HepG2 (cell line): ENCODE results near the gene DNAJA1.

Source experiments
- ASH2L ChIP-seq: fragments of 300-600, 200-600 bp; sonication (generic); IDR thresholded peaks from 2 replicates; pipeline ENCODE4 v1.7.0; 2017; ENCODE audit warnings: low read depth, mild to moderate bottlenecking, moderate library complexity, mixed read lengths, low read length; ENCODE audit not compliant: insufficient read length
- ATF3 ChIP-seq: sonication (generic); formaldehyde crosslinking; IDR thresholded peaks from 2 replicates; pipeline ENCODE4 v1.4.0; 2020; ENCODE audit warnings: missing genetic modification reagents
- CTCF ChIP-seq: sonication (generic); formaldehyde crosslinking; IDR thresholded peaks from 2 replicates; pipeline ENCODE4 v1.5.0; 2020; ENCODE audit warnings: mild to moderate bottlenecking, missing genetic modification reagents, moderate library complexity
- FOXP4 ChIP-seq: sonication (generic); formaldehyde crosslinking; IDR thresholded peaks from 2 replicates; pipeline ENCODE4 v1.4.0; 2020; ENCODE audit warnings: missing genetic modification reagents
- POLR2AphosphoS5 ChIP-seq: IDR thresholded peaks from 2 replicates; pipeline ENCODE4 v1.6.1; 2012; ENCODE audit warnings: low read depth, low read length
- RELA ChIP-seq: sonication (generic); formaldehyde crosslinking; IDR thresholded peaks from 2 replicates; pipeline ENCODE4 v1.4.0; 2020; ENCODE audit warnings: missing genetic modification reagents
- SAP130 ChIP-seq: IDR thresholded peaks from 2 replicates; pipeline ENCODE4 v1.6.1; 2016; ENCODE audit warnings: low read depth
- SIN3B ChIP-seq: fragments of 150-350 bp; IDR thresholded peaks from 2 replicates; pipeline ENCODE4 v1.6.1; 2014; ENCODE audit warnings: low read length
- ZNF589 ChIP-seq: sonication (generic); formaldehyde crosslinking; conservative IDR thresholded peaks from 2 replicates; pipeline ENCODE4 v1.8.0; 2022; ENCODE audit warnings: mild to moderate bottlenecking, moderate library complexity, missing genetic modification reagents

- TF ChIP-seq FOXP4 (CRISPR knock-in tag) (peak; percentile 51), RELA (CRISPR knock-in tag) (no peak), ATF3 (CRISPR knock-in tag) (no peak), CTCF (CRISPR knock-in tag) (no peak), SAP130 (peak; percentile 70), ASH2L (no peak), ZNF589 (CRISPR knock-in tag) (no peak), SIN3B (no peak), POLR2AphosphoS5 (no peak)
Observed at GRCh38 chr9:33029231-33029786, 4.2 kb downstream of the DNAJA1 start.
